T47D (cell line): ENCODE data around the gene SDK1.

Experiments used
- DNase-seq, 2 experiments: peaks; one replicate each; pipeline versions ENCODE4 v3.0.0 to v3.0.0-alpha.2; 2011 to 2012; ENCODE audit warnings: low read depth in 1 of 2, low spot score in 1 of 2
- JUND ChIP-seq: IDR thresholded peaks from 2 replicates; pipeline ENCODE4 v1.6.1; 2012; ENCODE audit warnings: low read depth
- in situ Hi-C: cut with HindIII; loops from 2 replicates; pipeline ENCODE4 v1.10.0; 2016; ENCODE audit warnings: low sequenced_read_pairs, low pct_unique_long_range_greater_than_20kb

The SDK1 gene

GRCh38 chr7:4030346-4030950, 729.4 kb downstream of the SDK1 start:
- in situ Hi-C loops: no loop called here
- TF ChIP-seq JUND: no peak
- no peak for DNase-seq

GRCh38 chr7:4033996-4034395, 732.9 kb downstream of the SDK1 start:
- in situ Hi-C loops: no loop called here
- no peak for TF ChIP-seq JUND
- no peak for DNase-seq

GRCh38 chr7:4037308-4037707, 736.3 kb downstream of the SDK1 start:
- in situ Hi-C loops: no loop called here
- TF ChIP-seq JUND: no peak
- no peak for DNase-seq

GRCh38 chr7:4037877-4038276, 736.8 kb downstream of the SDK1 start:
- DNase-seq: no peak
- in situ Hi-C loops: no loop called here
- TF ChIP-seq JUND: no peak

GRCh38 chr7:4040109-4040928, 739.3 kb downstream of the SDK1 start:
- no peak for DNase-seq
- no peak for TF ChIP-seq JUND
- in situ Hi-C loops: no loop called here

GRCh38 chr7:4042402-4043045, 741.5 kb downstream of the SDK1 start:
- TF ChIP-seq JUND: no peak
- in situ Hi-C loops: no loop called here
- no peak for DNase-seq

- in situ Hi-C loops: no loop called here
- no peak for DNase-seq
- TF ChIP-seq JUND: no peak
These were observed 742.9 kb downstream of the SDK1 start for GRCh38 chr7:4043988-4044387.

GRCh38 chr7:4045450-4045849, 744.4 kb downstream of the SDK1 start:
- in situ Hi-C loops: no loop called here
- no peak for DNase-seq
- TF ChIP-seq JUND: no peak

GRCh38 chr7:4045975-4046374, 744.9 kb downstream of the SDK1 start:
- TF ChIP-seq JUND: no peak
- no peak for DNase-seq
- in situ Hi-C loops: no loop called here

- TF ChIP-seq JUND: no peak
- no peak for DNase-seq
- in situ Hi-C loops: no loop called here
These were observed 747.3 kb downstream of the SDK1 start for GRCh38 chr7:4048336-4048735.

GRCh38 chr7:4049202-4049601, 748.1 kb downstream of the SDK1 start:
- in situ Hi-C loops: no loop called here
- no peak for DNase-seq
- no peak for TF ChIP-seq JUND

- in situ Hi-C loops: no loop called here
- no peak for TF ChIP-seq JUND
- no peak for DNase-seq
These were observed 749.1 kb downstream of the SDK1 start for GRCh38 chr7:4050126-4050660.

GRCh38 chr7:4051696-4052095, 750.6 kb downstream of the SDK1 start:
- no peak for DNase-seq
- no peak for TF ChIP-seq JUND
- in situ Hi-C loops: no loop called here
